Kidney (tissue), 22 donors: ENCODE data around the gene HPS1. TPM values are rescaled to one million over a fixed set of nuclear protein-coding genes. Genes with fewer than 3 reads are reported as not detected.

Source experiments
- DNase-seq, 5 donors: peaks; one replicate each; pipeline ENCODE4 v3.0.0-alpha.2; 2013 to 2020
- FAIRE-seq: peaks from 2 replicates; lab custom pipeline; 2012; peaks lifted over from hg19 to GRCh38; lab: Jason Lieb, UNC
- H3K27ac ChIP-seq, 2 donors: one replicate each; pipeline ENCODE4 v1.7.0; 2013; ENCODE audit warnings: low read depth in 2 of 2, low read length in 2 of 2, inconsistent platforms in 1 of 2
- H3K27me3 ChIP-seq: one replicate; pipeline ENCODE4 v1.7.1; 2013; ENCODE audit warnings: low read length, inconsistent platforms; ENCODE audit not compliant: control insufficient read depth, insufficient read depth
- H3K36me3 ChIP-seq, 3 donors: one replicate each; pipeline versions ENCODE4 v1.7.0 to v1.7.1; 2013; ENCODE audit warnings: low read length in 3 of 3, control low read depth in 1 of 3, inconsistent platforms in 1 of 3; ENCODE audit not compliant: insufficient read depth in 3 of 3, control insufficient read depth in 2 of 3
- H3K4me1 ChIP-seq, 3 donors: one replicate each; pipeline versions ENCODE4 v1.7.0 to v1.7.1; 2013; ENCODE audit warnings: low read length in 3 of 3, inconsistent platforms in 1 of 3, low read depth in 1 of 3; ENCODE audit not compliant: control insufficient read depth in 2 of 3, insufficient read depth in 2 of 3
- H3K4me3 ChIP-seq, 3 donors: one replicate each; pipeline versions ENCODE4 v1.7.0 to v1.8.1; 2013; ENCODE audit warnings: low read length in 3 of 3, control low read depth in 1 of 3, inconsistent platforms in 1 of 3
- H3K9ac ChIP-seq, 3 donors: one replicate each; pipeline versions ENCODE4 v1.7.0 to v1.7.1; 2013; ENCODE audit warnings: low read length in 3 of 3, control low read depth in 1 of 3, inconsistent platforms in 1 of 3
- H3K9me3 ChIP-seq, 3 donors: one replicate each; pipeline versions ENCODE4 v1.7.0 to v1.7.1; 2013; ENCODE audit warnings: low read length in 3 of 3, control low read depth in 1 of 3, inconsistent platforms in 1 of 3; ENCODE audit not compliant: control insufficient read depth in 2 of 3, insufficient read depth in 1 of 3
- CTCF ChIP-seq: IDR thresholded peaks from 3 replicates; pipeline ENCODE4 v1.5.1; 2012; ENCODE audit warnings: mild to moderate bottlenecking, moderate library complexity, borderline replicate concordance; ENCODE audit not compliant: insufficient read depth; ENCODE audit errors: extremely low read depth
- intact Hi-C: fragments of 100-400 bp; cut with DNase I; formaldehyde crosslinking; loops from one replicate; pipeline ENCODE4 v1.11.1; 2022
- long read RNA-seq, 10 donors: library from polyadenylated mRNA in 1 of 10; unstranded in 1 of 10; transcript quantifications; one replicate each; pipeline ENCODE4 v2.0.0 and lab custom pipeline, GENCODE V29; 2021 to 2026
- polyA plus RNA-seq: library from polyadenylated mRNA; stranded (reverse); fragments of 350-450 nt; fragmentation: Illumina TruSeq; extraction: RNeasy Lipid Tissue Mini Kit (QIAGEN cat#74804); gene quantifications from one replicate; pipeline ENCODE4 v1.2.3, GENCODE V29; 2014; ENCODE audit warnings: low read depth, low replicate concordance; ENCODE audit not compliant: insufficient read depth
- total RNA-seq: library from RNA; stranded (reverse); fragmentation: NEBNext Ultra II Directional; extraction: Animal tissue kit (Norgen Biotek cat#: 25700); gene quantifications from one replicate; pipeline ENCODE4 v1.2.1, GENCODE V29; 2021
- donor health status: control.
- donor health status: control.
- donor health status: control.
- donor health status: control.
- donor health status: control.
- donor health status: DM: yes; HTN: yes; CAD: no.
- donor health status: Normal renal cell carcinoma (clear cell type).

Gene HPS1
- 63.3 TPM for total RNA-seq
- polyA plus RNA-seq: 42.7 TPM
- long read RNA-seq, donor 1, partial matches to known transcripts: 0 of 4 reads
- long read RNA-seq, donor 1, other reads (novel, unspliced or antisense): 0 of 4 reads
- long read RNA-seq, donor 2, transcript HPS1-207 (4 exons, 922 nt): major isoform, 6 of 7 reads
- long read RNA-seq, donor 2, partial matches to known transcripts: 0 of 7 reads
- long read RNA-seq, donor 2, other reads (novel, unspliced or antisense): 0 of 7 reads
- long read RNA-seq, donor 3, partial matches to known transcripts: 0 of 3 reads
- long read RNA-seq, donor 3, other reads (novel, unspliced or antisense): 0 of 3 reads
- long read RNA-seq, donor 4, partial matches to known transcripts: 0 of 6 reads
- long read RNA-seq, donor 4, other reads (novel, unspliced or antisense): 0 of 6 reads
- long read RNA-seq, donor 5, partial matches to known transcripts: 0 of 1 reads
- long read RNA-seq, donor 5, other reads (novel, unspliced or antisense): 0 of 1 reads
- long read RNA-seq, donor 6: 0 reads
- long read RNA-seq, donor 7, transcript HPS1-207 (4 exons, 922 nt): minor isoform, 9 of 70 reads
- long read RNA-seq, donor 7, transcript HPS1-201 (20 exons, 3,703 nt): major isoform, 10 of 70 reads
- long read RNA-seq, donor 7, partial matches to known transcripts: 31 of 70 reads
- long read RNA-seq, donor 7, other reads (novel, unspliced or antisense): 20 of 70 reads
- long read RNA-seq, donor 8, transcript HPS1-207 (4 exons, 922 nt): major isoform, 5 of 16 reads
- long read RNA-seq, donor 8, partial matches to known transcripts: 11 of 16 reads
- long read RNA-seq, donor 8, other reads (novel, unspliced or antisense): 0 of 16 reads
- long read RNA-seq, donor 9, partial matches to known transcripts: 0 of 1 reads
- long read RNA-seq, donor 9, other reads (novel, unspliced or antisense): 0 of 1 reads
- long read RNA-seq, donor 10, partial matches to known transcripts: 0 of 4 reads
- long read RNA-seq, donor 10, other reads (novel, unspliced or antisense): 0 of 4 reads

DNA sequence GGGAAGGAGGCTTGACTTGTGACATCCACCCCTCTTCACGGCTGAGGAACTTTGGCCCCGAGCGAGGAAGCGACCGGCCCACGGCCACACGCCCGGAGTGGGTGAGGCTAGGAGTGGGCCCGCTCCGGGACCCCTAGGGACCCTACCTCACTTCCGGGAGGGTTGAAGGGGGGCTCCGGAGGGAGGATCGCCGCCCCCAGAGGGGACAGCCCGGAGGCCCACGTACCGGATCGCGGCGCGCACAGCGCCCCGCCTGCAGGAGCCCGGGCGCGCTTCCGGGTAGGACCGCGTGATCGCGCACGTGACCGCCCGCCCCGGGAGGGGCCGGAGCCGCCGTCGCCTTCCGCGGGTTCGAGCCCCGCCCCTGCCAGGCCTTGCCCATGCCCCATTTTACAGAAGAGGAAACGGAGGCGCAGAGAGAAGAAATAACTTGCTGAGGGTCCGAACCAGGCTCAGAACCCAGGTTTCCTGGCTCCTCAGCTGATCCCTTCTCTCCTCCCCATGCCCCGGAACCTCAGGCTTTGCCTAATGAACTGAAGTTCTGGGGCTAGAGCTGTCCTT is at the start of gene HPS1:
TSS of gene HPS1 (minus strand) at position 275 of the 561 bp plus-strand sequence. CDS start 3,695 bp downstream, outside the sequence.
- Histone ChIP-seq H3K9me3 (no peaks in the 10 kb centered on the region), H3K27ac (peak within 1 kb of the TSS; percentile 81 to 89), H3K9ac (peak within 1 kb of the TSS; percentile 56 to 85 (median 75)), H3K4me1 (peaks cover 0 to 7% (median 4%) of the 10 kb centered on the region in 3 donors), H3K36me3 (peaks cover 0 to 10% (median 0%) of the 10 kb centered on the region in 3 donors), H3K4me3 (peak within 1 kb of the TSS; percentile 66 to 87 (median 85)), H3K27me3 (no peaks in the 10 kb centered on the region)
- no peak for TF ChIP-seq CTCF
- DNase-seq: peak; percentile 74 to 95 (median 88)
- intact Hi-C loops: no loop called here
- no peak for FAIRE-seq

GRCh38 chr10:98492763-98493162 is 46.0 kb upstream of the HPS1 start:
- no peak for DNase-seq
- intact Hi-C loops: no loop called here

More at GRCh38 chr10:98492763-98493162, 46.0 kb upstream of the HPS1 start:
- no peak for TF ChIP-seq CTCF
- FAIRE-seq: no peak
- Histone ChIP-seq H3K9ac (no peak overlapping the region), H3K27me3 (no peaks in the 10 kb centered on the region), H3K36me3 (no peaks in the 10 kb centered on the region), H3K27ac (no peak overlapping the region), H3K4me3 (no peak overlapping the region), H3K9me3 (no peaks in the 10 kb centered on the region), H3K4me1 (no peaks in the 10 kb centered on the region)
